K562 (cell line): ENCODE measurements around the gene POGLUT2. TPM values are rescaled to one million over a fixed set of nuclear protein-coding genes. Genes with fewer than 3 reads are reported as not detected.

ENCODE experiments used
- FOXJ2 ChIP-seq: fragments of 200-800 bp; sonication (Bioruptor generic); IDR thresholded peaks from 2 replicates; pipeline ENCODE4 v1.6.1; 2016; ENCODE audit warnings: missing genetic modification characterization, missing compliant biosample characterization
- MBD2 ChIP-seq: sonication (generic); IDR thresholded peaks from 2 replicates; pipeline ENCODE4 v1.6.1; 2016; ENCODE audit warnings: low read depth, borderline replicate concordance
- MCM5 ChIP-seq: fragments of 450-650 bp; IDR thresholded peaks from 2 replicates; pipeline ENCODE4 v1.6.1; 2016; ENCODE audit warnings: low read depth
- NFIC ChIP-seq: fragments of 450-650 bp; IDR thresholded peaks from 2 replicates; pipeline ENCODE4 v1.6.1; 2017; ENCODE audit warnings: mild to moderate bottlenecking, inconsistent platforms
- PTBP1 ChIP-seq: fragments of 200-400 bp; formaldehyde crosslinking; IDR thresholded peaks from 2 replicates; pipeline ENCODE4 v1.6.1; 2017; ENCODE audit warnings: low read depth, low read length
- RBM34 ChIP-seq: fragments of 200-400 bp; formaldehyde crosslinking; IDR thresholded peaks from 2 replicates; pipeline ENCODE4 v1.6.1; 2018; ENCODE audit warnings: low read length, borderline replicate concordance; ENCODE audit not compliant: insufficient read depth
- RBM39 ChIP-seq: fragments of 200-400 bp; formaldehyde crosslinking; optimal IDR thresholded peaks from 2 replicates; pipeline ENCODE3; 2018; ENCODE audit warnings: low read depth, low read length
- SRF ChIP-seq, 2 experiments: fragments of 250-450, 450-650 bp in 1 of 2; sonication (Bioruptor Pico) in 1 of 2; sonication (generic) in 1 of 2; formaldehyde crosslinking; IDR thresholded peaks; 2 replicates each; pipeline versions ENCODE4 v1.5.0 to v1.5.1; 2020 to 2022; ENCODE audit warnings: mild to moderate bottlenecking in 1 of 2, missing genetic modification reagents in 1 of 2
- TCFL5 ChIP-seq: fragments of 250-450 bp; sonication (Bioruptor Pico); conservative IDR thresholded peaks from 2 replicates; pipeline ENCODE4 v1.6.1; 2021; ENCODE audit warnings: mild to moderate bottlenecking, moderate library complexity, matching md5 sums
- ZC3H11A ChIP-seq: IDR thresholded peaks from 2 replicates; pipeline ENCODE4 v1.6.1; 2012; ENCODE audit warnings: low read depth, low read length, improper control_type of control experiment
- ZFPM2 ChIP-seq: fragments of 250-450 bp; sonication (Bioruptor Pico); IDR thresholded peaks from 2 replicates; pipeline ENCODE4 v1.5.1; 2022; ENCODE audit warnings: mild to moderate bottlenecking
- ZNF354B ChIP-seq: fragments of 250-450 bp; sonication (Bioruptor Pico); IDR thresholded peaks from 2 replicates; pipeline ENCODE4 v1.4.0; 2020
- ZNF699 ChIP-seq: fragments of 250-450 bp; sonication (Bioruptor Pico); IDR thresholded peaks from 2 replicates; pipeline ENCODE4 v1.8.0; 2021; ENCODE audit warnings: mild to moderate bottlenecking, moderate library complexity; ENCODE audit not compliant: insufficient replicate concordance
- polyA plus RNA-seq, 8 experiments: library from polyadenylated mRNA; depleted of rRNA in 4 of 8; stranded (reverse) in 5 of 8; unstranded in 3 of 8; fragments of >200 nt; fragmentation: Nextera tagmentation in 2 of 8; fragmentation: Illumina TruSeq in 1 of 8; extraction: Ambion mirVana in 2 of 8; extraction: Trizol in 1 of 8; gene quantifications; 2 replicates each; pipeline versions ENCODE4 v1.2.1 to v1.2.3, GENCODE V29; 2011 to 2014; ENCODE audit warnings: inconsistent platforms in 1 of 8, missing spikeins in 1 of 8
- total RNA-seq, 7 experiments: library from RNA; depleted of rRNA in 6 of 7; stranded (reverse); fragments of >200 nt in 6 of 7; fragmentation: Illumina TruSeq in 2 of 7; extraction: Trizol in 2 of 7; gene quantifications; 2 replicates each; pipeline versions ENCODE4 v1.2.1 to v1.2.3, GENCODE V29; 2011 to 2021; ENCODE audit warnings: low replicate concordance in 1 of 7
- TF ChIP-seq, protein P1 (sequence below): fragments of 450-650 bp; IDR thresholded peaks from 2 replicates; pipeline ENCODE4 v1.6.1; 2016; ENCODE audit warnings: missing biosample characterization, missing genetic modification characterization
- TF ChIP-seq, protein P2 (sequence below): fragments of 250-450 bp; sonication (Bioruptor Pico); IDR thresholded peaks from 2 replicates; pipeline ENCODE4 v1.8.0; 2021; ENCODE audit warnings: moderate library complexity, mild to moderate bottlenecking, inconsistent platforms
- TF ChIP-seq, protein P3 (sequence below): sonication (generic); formaldehyde crosslinking; IDR thresholded peaks from 2 replicates; pipeline ENCODE4 v1.8.1; 2023; ENCODE audit warnings: missing genetic modification reagents, mild to moderate bottlenecking, borderline replicate concordance
- TF ChIP-seq, protein P4 (sequence below): fragments of 250-450 bp; sonication (Bioruptor Pico); IDR thresholded peaks from 2 replicates; pipeline ENCODE4 v1.4.0; 2020; ENCODE audit warnings: mild to moderate bottlenecking, moderate library complexity, borderline replicate concordance

The POGLUT2 gene
- total and polyA plus RNA-seq, 9 of the 15 experiments (the other 6 are each of a cell fraction or from before 2014, with no cell fraction given) = 3.8 to 11.8 (median 10.8) TPM

DNA sequence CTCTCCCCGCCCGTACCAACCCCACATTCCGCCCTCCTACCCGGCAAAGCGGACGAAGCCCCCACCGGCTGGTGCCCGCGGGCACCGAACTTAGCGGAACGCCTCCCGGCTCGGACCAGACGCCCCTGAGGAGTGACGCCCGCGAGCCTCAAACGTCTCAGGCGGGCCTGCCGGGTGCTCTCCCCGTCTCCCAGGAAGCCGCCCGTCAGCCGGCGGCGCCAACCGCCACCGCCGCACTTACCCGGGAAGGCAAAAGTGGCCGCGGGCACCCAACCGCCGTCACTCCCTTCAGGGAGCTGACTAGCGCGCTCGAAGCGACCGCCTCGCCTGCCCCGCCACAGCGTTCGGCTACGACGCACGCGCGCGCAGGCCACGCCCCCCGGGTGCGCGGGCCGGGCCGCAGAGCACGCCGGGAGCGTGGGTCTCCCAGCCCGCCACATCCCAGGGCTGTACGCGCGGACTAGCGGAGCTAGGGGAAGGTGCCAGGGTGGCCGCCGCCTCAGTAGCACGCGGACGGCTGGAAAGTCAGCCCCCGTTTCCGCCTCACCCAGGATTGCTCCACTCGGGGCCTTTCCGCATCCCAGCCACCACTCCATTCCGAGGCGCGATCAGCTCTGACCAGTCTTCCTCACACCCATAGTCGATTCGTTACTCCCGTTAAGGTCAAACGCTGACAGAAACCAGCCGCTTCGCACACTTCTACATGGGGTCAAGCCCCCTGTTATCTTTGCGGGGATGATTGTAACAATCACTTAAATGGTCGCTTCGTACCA is 25.1 kb downstream of the POGLUT2 start, which contains the start of gene TEX30 (continued):
- TF ChIP-seq, protein P1, sequence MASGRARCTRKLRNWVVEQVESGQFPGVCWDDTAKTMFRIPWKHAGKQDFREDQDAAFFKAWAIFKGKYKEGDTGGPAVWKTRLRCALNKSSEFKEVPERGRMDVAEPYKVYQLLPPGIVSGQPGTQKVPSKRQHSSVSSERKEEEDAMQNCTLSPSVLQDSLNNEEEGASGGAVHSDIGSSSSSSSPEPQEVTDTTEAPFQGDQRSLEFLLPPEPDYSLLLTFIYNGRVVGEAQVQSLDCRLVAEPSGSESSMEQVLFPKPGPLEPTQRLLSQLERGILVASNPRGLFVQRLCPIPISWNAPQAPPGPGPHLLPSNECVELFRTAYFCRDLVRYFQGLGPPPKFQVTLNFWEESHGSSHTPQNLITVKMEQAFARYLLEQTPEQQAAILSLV (tag) = no peak
- TF ChIP-seq ZNF699 (no peak), ZFPM2 (CRISPR knock-in tag) (no peak), ZC3H11A (no peak), ZNF354B (CRISPR knock-in tag) (no peak), FOXJ2 (no peak), RBM39 (no peak), RBM34 (no peak), MBD2 (no peak), PTBP1 (no peak), TCFL5 (no peak), SRF (CRISPR knock-in tag; IDR thresholded peaks at IDR 0.05) (no peak), NFIC (peak; percentile 30), MCM5 (no peak)
- TF ChIP-seq, protein P2, sequence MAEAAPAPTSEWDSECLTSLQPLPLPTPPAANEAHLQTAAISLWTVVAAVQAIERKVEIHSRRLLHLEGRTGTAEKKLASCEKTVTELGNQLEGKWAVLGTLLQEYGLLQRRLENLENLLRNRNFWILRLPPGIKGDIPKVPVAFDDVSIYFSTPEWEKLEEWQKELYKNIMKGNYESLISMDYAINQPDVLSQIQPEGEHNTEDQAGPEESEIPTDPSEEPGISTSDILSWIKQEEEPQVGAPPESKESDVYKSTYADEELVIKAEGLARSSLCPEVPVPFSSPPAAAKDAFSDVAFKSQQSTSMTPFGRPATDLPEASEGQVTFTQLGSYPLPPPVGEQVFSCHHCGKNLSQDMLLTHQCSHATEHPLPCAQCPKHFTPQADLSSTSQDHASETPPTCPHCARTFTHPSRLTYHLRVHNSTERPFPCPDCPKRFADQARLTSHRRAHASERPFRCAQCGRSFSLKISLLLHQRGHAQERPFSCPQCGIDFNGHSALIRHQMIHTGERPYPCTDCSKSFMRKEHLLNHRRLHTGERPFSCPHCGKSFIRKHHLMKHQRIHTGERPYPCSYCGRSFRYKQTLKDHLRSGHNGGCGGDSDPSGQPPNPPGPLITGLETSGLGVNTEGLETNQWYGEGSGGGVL (CRISPR knock-in tag) = no peak
- TF ChIP-seq, protein P3, sequence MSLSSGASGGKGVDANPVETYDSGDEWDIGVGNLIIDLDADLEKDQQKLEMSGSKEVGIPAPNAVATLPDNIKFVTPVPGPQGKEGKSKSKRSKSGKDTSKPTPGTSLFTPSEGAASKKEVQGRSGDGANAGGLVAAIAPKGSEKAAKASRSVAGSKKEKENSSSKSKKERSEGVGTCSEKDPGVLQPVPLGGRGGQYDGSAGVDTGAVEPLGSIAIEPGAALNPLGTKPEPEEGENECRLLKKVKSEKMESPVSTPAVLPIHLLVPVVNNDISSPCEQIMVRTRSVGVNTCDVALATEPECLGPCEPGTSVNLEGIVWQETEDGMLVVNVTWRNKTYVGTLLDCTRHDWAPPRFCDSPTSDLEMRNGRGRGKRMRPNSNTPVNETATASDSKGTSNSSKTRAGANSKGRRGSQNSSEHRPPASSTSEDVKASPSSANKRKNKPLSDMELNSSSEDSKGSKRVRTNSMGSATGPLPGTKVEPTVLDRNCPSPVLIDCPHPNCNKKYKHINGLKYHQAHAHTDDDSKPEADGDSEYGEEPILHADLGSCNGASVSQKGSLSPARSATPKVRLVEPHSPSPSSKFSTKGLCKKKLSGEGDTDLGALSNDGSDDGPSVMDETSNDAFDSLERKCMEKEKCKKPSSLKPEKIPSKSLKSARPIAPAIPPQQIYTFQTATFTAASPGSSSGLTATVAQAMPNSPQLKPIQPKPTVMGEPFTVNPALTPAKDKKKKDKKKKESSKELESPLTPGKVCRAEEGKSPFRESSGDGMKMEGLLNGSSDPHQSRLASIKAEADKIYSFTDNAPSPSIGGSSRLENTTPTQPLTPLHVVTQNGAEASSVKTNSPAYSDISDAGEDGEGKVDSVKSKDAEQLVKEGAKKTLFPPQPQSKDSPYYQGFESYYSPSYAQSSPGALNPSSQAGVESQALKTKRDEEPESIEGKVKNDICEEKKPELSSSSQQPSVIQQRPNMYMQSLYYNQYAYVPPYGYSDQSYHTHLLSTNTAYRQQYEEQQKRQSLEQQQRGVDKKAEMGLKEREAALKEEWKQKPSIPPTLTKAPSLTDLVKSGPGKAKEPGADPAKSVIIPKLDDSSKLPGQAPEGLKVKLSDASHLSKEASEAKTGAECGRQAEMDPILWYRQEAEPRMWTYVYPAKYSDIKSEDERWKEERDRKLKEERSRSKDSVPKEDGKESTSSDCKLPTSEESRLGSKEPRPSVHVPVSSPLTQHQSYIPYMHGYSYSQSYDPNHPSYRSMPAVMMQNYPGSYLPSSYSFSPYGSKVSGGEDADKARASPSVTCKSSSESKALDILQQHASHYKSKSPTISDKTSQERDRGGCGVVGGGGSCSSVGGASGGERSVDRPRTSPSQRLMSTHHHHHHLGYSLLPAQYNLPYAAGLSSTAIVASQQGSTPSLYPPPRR (CRISPR knock-in tag) = no peak
- TF ChIP-seq, protein P4, sequence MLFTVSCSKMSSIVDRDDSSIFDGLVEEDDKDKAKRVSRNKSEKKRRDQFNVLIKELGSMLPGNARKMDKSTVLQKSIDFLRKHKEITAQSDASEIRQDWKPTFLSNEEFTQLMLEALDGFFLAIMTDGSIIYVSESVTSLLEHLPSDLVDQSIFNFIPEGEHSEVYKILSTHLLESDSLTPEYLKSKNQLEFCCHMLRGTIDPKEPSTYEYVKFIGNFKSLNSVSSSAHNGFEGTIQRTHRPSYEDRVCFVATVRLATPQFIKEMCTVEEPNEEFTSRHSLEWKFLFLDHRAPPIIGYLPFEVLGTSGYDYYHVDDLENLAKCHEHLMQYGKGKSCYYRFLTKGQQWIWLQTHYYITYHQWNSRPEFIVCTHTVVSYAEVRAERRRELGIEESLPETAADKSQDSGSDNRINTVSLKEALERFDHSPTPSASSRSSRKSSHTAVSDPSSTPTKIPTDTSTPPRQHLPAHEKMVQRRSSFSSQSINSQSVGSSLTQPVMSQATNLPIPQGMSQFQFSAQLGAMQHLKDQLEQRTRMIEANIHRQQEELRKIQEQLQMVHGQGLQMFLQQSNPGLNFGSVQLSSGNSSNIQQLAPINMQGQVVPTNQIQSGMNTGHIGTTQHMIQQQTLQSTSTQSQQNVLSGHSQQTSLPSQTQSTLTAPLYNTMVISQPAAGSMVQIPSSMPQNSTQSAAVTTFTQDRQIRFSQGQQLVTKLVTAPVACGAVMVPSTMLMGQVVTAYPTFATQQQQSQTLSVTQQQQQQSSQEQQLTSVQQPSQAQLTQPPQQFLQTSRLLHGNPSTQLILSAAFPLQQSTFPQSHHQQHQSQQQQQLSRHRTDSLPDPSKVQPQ (CRISPR knock-in tag) = no peak
